Transverse colon (tissue), 4 donors: ENCODE data around the gene PLOD3.

Experiments used
- EP300 ChIP-seq: sonication (generic); formaldehyde crosslinking; IDR thresholded peaks from one replicate; pipeline ENCODE4 v1.6.1; 2017; ENCODE audit warnings: antibody characterized with exemption, low read depth
- POLR2A ChIP-seq: fragments of 450-650 bp; IDR thresholded peaks from one replicate; pipeline ENCODE4 v1.6.1; 2016; ENCODE audit warnings: antibody characterized with exemption, mild to moderate bottlenecking, moderate library complexity
- POLR2AphosphoS5 ChIP-seq, 3 donors: sonication (generic); formaldehyde crosslinking; IDR thresholded peaks; one replicate each; pipeline ENCODE4 v1.6.1; 2016; ENCODE audit warnings: antibody characterized with exemption in 3 of 3
- TF ChIP-seq, protein P1 (sequence below), 5 experiments: fragments of 200-600 bp in 3 of 5; fragments of 450-650 bp in 2 of 5; sonication (generic) in 3 of 5; IDR thresholded peaks; 1 replicate in 2 of 5; 2 replicates in 3 of 5; pipeline ENCODE4 v1.5.1; 2016 to 2017; ENCODE audit warnings: antibody characterized with exemption in 5 of 5, inconsistent platforms in 3 of 5, mild to moderate bottlenecking in 2 of 5, moderate library complexity in 1 of 5

DNA sequence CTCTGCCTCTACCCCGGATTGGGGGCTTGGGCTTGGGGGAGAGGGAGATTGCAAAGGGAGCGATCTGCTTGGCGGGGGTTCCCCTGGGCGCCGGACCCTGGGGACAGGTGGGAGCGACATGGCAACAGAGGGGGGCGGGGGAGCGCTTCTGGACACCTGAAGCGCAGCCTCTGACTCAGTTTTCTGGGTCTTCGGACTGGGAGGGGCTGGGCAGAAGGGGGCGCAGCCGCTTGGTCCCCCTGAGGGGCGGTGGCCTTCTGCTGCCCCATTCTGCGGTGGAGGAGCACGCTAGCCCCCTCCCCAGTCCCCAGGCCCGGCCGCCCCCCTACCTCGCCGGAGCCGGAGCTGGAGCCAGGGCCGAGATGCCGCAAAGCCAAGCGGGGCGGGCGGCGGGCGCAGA lies 37.7 kb downstream of the PLOD3 start:
- TF ChIP-seq, protein P1, sequence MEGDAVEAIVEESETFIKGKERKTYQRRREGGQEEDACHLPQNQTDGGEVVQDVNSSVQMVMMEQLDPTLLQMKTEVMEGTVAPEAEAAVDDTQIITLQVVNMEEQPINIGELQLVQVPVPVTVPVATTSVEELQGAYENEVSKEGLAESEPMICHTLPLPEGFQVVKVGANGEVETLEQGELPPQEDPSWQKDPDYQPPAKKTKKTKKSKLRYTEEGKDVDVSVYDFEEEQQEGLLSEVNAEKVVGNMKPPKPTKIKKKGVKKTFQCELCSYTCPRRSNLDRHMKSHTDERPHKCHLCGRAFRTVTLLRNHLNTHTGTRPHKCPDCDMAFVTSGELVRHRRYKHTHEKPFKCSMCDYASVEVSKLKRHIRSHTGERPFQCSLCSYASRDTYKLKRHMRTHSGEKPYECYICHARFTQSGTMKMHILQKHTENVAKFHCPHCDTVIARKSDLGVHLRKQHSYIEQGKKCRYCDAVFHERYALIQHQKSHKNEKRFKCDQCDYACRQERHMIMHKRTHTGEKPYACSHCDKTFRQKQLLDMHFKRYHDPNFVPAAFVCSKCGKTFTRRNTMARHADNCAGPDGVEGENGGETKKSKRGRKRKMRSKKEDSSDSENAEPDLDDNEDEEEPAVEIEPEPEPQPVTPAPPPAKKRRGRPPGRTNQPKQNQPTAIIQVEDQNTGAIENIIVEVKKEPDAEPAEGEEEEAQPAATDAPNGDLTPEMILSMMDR (IDR thresholded peaks at IDR 0.05) = no peak
- TF ChIP-seq POLR2A = no peak
- TF ChIP-seq POLR2AphosphoS5 (IDR thresholded peaks at IDR 0.05) = no peak
- no peak for TF ChIP-seq EP300
